ENCODE results near the gene MPEG1.

MPEG1 gene

DNA sequence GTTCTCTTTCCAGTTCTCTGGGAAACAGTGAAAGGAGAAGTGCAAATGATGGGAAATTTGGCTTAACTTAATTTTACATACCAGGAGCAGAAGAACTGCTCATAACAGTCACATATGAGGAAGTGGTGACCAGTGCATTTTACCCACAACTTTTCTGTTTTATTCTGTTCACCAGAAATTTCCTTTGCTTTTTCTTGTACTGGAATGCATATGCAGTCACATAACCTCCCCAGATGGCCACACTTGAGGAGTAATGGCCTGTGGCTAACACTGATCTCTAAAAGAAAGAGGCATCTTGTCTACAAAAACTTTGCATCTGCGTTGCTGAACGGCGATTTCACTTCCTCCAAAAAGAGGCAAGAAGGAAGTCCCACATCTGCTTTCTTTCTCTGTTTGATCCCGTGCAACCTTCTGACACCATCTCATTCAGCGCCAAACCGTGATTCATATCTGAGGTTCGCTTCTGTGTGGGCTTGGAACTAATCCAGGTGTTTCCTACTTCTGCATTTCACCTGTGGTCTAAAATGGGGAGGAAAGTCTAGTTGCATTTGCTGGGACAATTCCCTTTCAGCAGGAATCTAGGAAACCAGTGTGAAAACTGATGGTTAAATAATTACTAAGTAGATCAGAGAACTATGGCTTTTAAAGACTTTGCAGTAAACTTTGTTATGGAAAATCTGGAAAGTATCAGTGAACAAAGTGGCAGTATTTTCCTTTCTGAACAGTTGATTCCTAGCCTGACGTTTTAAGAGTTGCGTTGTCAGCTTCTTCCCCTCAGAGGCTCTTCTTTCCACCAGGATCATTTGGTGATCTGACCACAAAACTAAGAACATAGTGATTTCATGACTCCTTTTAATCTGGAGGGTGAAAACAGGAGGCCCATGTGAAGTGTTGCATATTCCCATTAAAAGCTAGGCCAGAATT lies 4.2 kb upstream of the MPEG1 start:
- Histone ChIP-seq H3K4me3 (ENCODE audit: low read length) (no peak overlapping the region), H3K4me1 (ENCODE audit: control insufficient read depth, low read depth, low read length) (no peaks in the 10 kb centered on the region), H3K9ac (ENCODE audit: low read length) (no peak overlapping the region)

DNA sequence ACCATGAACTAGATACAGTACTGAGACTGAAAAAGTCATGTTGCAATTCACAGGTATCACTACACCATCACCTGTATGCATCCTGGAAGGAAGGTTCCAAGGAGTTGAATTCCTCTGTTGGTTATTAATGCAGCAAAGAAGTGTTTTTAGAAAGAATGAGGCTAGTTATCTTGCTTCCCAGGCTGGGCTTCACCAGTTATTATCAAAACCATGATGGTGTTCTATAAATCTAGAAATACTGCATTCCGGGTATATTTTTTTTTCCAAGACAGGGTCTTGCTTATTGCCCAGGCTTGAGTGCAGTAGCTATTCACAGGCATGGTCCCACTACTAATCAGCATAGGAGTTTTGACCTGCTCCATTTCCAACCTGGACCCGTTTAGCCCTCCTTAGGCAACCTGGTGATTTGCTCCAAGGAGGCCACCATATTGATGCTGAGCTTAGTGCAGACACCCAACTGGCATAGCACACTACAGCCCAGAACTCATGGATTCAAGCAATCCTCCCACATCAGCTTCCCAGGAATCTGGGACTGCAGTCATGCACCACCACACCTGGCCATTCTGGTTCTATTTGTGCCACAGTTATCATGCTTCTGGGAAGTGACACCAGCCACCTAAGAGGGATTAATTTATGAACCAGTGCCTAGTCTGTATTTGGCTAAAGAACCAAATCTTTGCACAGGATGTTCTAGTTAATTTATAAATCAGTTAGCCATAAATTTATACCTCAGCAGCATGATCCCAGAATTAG lies 1.6 kb upstream of the MPEG1 start:
- Histone ChIP-seq H3K9me3 (ENCODE audit: control insufficient read depth, low read depth, low read length) (no peaks in the 10 kb centered on the region), H3K27ac (ENCODE audit: low read length) (no peak overlapping the region)

More for the DNA sequence above, 4.2 kb upstream of the MPEG1 start:
- Histone ChIP-seq H3K9me3 (ENCODE audit: control insufficient read depth, low read depth, low read length) (no peaks in the 10 kb centered on the region), H3K27me3 (ENCODE audit: control insufficient read depth, insufficient read depth, low read length) (no peaks in the 10 kb centered on the region), H3K27ac (ENCODE audit: low read length) (no peak overlapping the region), H3K36me3 (ENCODE audit: control insufficient read depth, low read depth, low read length) (no peaks in the 10 kb centered on the region)

DNA sequence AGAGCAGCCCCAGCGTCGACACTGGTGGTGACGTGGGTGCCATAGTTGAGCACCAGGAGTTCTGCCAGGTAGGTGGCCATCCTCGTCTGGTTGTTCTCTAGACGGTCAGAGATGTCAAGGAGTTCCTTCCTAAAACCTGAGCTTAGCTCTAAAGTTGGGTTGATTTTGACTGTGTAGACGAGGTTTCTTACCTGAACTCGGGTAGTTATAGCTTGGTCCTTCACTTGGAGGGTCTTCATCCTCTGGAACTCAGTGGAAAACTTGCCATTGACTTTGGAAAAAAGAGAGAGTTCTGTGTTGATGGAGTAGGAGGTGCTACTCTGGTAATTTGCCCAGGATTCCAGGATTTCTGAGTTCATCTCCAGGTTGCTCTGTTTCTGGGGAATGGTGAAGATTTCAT lies 505 bp downstream of the MPEG1 start:
- Histone ChIP-seq H3K9me3 (ENCODE audit: control insufficient read depth, low read depth, low read length) (no peaks in the 10 kb centered on the region), H3K4me1 (ENCODE audit: control insufficient read depth, low read depth, low read length) (peaks cover 7% of the 10 kb centered on the region), H3K27me3 (ENCODE audit: control insufficient read depth, insufficient read depth, low read length) (no peaks in the 10 kb centered on the region), H3K27ac (ENCODE audit: low read length) (no peak overlapping the region), H3K4me3 (ENCODE audit: low read length) (no peak overlapping the region), H3K9ac (ENCODE audit: low read length) (no peak overlapping the region), H3K36me3 (ENCODE audit: control insufficient read depth, low read depth, low read length) (no peaks in the 10 kb centered on the region)

More for the DNA sequence above, 1.6 kb upstream of the MPEG1 start:
- no peaks in the 10 kb centered on the region for H3K36me3 ChIP-seq (ENCODE audit: control insufficient read depth, low read depth, low read length)
- no peaks in the 10 kb centered on the region for H3K4me1 ChIP-seq (ENCODE audit: control insufficient read depth, low read depth, low read length)
- H3K27me3 ChIP-seq (ENCODE audit: control insufficient read depth, insufficient read depth, low read length), result no peaks in the 10 kb centered on the region
- H3K4me3 ChIP-seq (ENCODE audit: low read length), result no peak overlapping the region
- no peak overlapping the region for H3K9ac ChIP-seq (ENCODE audit: low read length)

DNA sequence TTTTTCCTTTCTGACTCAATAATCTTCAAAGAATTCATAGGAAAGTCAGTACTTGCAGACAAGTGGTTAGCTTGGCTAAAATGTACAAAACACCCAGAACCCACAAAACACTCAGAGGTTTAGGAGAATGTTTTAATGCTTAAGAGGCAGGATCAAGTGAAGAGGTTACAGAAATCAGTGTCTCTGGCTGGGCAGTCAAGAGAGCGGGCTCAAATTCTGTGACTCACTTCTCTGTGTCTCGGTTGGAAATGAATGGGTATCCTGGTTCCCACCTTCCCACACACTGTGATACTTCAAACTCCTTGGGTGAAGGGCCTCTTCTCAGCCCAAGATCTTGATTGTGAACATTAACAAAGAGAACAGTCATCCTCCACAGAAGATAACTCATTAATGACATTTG lies 3.8 kb downstream of the MPEG1 start:
- H3K27me3 ChIP-seq (ENCODE audit: control insufficient read depth, insufficient read depth, low read length), result no peaks in the 10 kb centered on the region
- no peak overlapping the region for H3K4me3 ChIP-seq (ENCODE audit: low read length)
- peaks cover 15% of the 10 kb centered on the region for H3K36me3 ChIP-seq (ENCODE audit: control insufficient read depth, low read depth, low read length)
- H3K9me3 ChIP-seq (ENCODE audit: control insufficient read depth, low read depth, low read length), result no peaks in the 10 kb centered on the region
- no peak overlapping the region for H3K27ac ChIP-seq (ENCODE audit: low read length)
- H3K9ac ChIP-seq (ENCODE audit: low read length), result no peak overlapping the region
- peaks cover 7% of the 10 kb centered on the region for H3K4me1 ChIP-seq (ENCODE audit: control insufficient read depth, low read depth, low read length)

DNA sequence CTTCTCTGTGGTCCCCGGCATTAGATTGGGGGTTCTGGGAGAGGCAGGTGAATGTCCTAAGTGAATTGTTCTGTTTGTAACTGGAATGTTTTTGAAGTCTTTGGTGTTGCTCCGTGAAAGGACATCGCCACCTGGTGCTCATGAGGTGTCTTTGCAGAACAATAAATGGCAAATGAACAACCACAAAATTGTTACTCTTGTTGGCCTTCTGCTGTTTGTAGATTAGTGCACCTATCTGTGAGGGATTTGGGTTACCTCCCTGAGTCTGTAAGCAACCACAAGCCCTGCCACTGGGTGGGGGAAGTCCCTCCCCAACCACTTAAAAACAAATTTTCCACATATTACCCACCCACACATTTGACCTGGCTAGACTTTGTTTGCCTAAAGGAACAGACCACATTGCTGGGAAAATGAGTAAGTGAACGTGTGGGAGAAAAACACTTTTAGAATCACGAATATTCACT lies 4.7 kb downstream of the MPEG1 start:
- Histone ChIP-seq H3K36me3 (ENCODE audit: control insufficient read depth, low read depth, low read length) (peaks cover 20% of the 10 kb centered on the region), H3K27ac (ENCODE audit: low read length) (no peak overlapping the region), H3K9ac (ENCODE audit: low read length) (no peak overlapping the region), H3K27me3 (ENCODE audit: control insufficient read depth, insufficient read depth, low read length) (no peaks in the 10 kb centered on the region), H3K9me3 (ENCODE audit: control insufficient read depth, low read depth, low read length) (no peaks in the 10 kb centered on the region), H3K4me3 (ENCODE audit: low read length) (no peak overlapping the region), H3K4me1 (ENCODE audit: control insufficient read depth, low read depth, low read length) (peaks cover 7% of the 10 kb centered on the region)

DNA sequence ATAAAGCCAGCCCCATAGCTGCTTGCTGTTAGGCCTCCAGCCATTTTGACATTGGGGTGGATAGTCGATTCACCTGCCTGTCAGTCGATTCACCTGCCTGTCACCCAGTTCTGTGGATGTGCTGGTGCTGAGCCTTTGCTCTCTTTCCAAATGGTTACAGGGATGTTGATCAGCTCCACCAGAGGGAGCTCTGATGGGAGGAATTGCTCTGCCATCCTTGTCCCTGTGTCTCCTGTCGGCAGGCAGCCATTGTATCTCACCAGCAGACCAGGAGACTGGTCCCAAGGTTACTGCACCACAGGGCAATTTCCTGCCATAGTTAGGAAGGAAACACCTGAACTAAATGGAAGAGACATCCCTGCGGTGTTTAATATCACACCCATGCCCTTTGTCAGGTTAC lies 6.1 kb downstream of the MPEG1 start:
- Histone ChIP-seq H3K9me3 (ENCODE audit: control insufficient read depth, low read depth, low read length) (no peaks in the 10 kb centered on the region), H3K36me3 (ENCODE audit: control insufficient read depth, low read depth, low read length) (peaks cover 29% of the 10 kb centered on the region), H3K4me3 (ENCODE audit: low read length) (no peak overlapping the region), H3K4me1 (ENCODE audit: control insufficient read depth, low read depth, low read length) (peaks cover 7% of the 10 kb centered on the region), H3K27ac (ENCODE audit: low read length) (no peak overlapping the region), H3K27me3 (ENCODE audit: control insufficient read depth, insufficient read depth, low read length) (no peaks in the 10 kb centered on the region), H3K9ac (ENCODE audit: low read length) (no peak overlapping the region)

DNA sequence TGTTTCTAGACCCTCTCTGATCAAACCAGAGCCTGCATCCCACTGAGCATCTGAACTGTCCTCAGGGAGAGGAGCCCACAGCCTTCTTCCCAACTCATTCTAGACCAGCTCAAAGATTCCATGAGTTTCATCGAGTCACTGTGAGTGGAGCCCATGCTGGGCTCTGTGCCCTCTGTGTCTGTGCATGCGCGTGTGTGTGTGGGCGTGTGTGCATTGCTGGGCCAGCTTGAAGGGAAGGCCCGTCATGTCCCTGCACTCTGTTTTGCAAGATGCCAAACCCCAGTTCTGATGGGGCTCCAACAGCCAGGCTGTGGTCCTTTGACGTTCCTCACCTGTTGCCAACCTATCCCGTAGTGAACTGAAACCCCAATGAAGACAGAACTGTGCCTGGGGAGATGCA lies 7.1 kb downstream of the MPEG1 start:
- H3K9me3 ChIP-seq (ENCODE audit: control insufficient read depth, low read depth, low read length), result no peaks in the 10 kb centered on the region
- H3K27ac ChIP-seq (ENCODE audit: low read length), result no peak overlapping the region
- peaks cover 31% of the 10 kb centered on the region for H3K36me3 ChIP-seq (ENCODE audit: control insufficient read depth, low read depth, low read length)
- peaks cover 7% of the 10 kb centered on the region for H3K4me1 ChIP-seq (ENCODE audit: control insufficient read depth, low read depth, low read length)
- no peak overlapping the region for H3K4me3 ChIP-seq (ENCODE audit: low read length)
- no peak overlapping the region for H3K9ac ChIP-seq (ENCODE audit: low read length)
- H3K27me3 ChIP-seq (ENCODE audit: control insufficient read depth, insufficient read depth, low read length), result no peaks in the 10 kb centered on the region

DNA sequence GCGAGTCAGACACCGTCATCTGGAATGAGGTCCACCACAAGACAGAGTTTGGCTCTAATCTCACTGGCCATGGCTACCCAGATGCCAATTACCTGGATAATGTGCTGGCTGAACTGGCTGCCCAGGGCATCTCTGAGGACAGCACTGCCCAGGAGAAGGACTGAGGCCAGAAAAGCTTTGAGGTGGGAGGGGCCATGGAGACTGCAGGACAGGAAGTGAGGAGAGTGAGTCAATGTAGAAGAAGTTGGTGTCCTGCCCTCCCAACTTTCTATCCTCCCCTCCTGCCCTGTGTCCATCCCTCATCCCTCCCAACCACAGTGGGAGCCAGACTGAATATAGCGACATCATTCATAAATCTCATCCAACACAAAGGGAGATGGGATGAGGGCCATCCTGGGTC lies 8.0 kb downstream of the MPEG1 start:
- H3K27ac ChIP-seq (ENCODE audit: low read length), result no peak overlapping the region
- no peak overlapping the region for H3K9ac ChIP-seq (ENCODE audit: low read length)
- H3K4me1 ChIP-seq (ENCODE audit: control insufficient read depth, low read depth, low read length), result peaks cover 7% of the 10 kb centered on the region
- H3K36me3 ChIP-seq (ENCODE audit: control insufficient read depth, low read depth, low read length), result peaks cover 33% of the 10 kb centered on the region
- no peaks in the 10 kb centered on the region for H3K27me3 ChIP-seq (ENCODE audit: control insufficient read depth, insufficient read depth, low read length)
- no peaks in the 10 kb centered on the region for H3K9me3 ChIP-seq (ENCODE audit: control insufficient read depth, low read depth, low read length)
- H3K4me3 ChIP-seq (ENCODE audit: low read length), result no peak overlapping the region

DNA sequence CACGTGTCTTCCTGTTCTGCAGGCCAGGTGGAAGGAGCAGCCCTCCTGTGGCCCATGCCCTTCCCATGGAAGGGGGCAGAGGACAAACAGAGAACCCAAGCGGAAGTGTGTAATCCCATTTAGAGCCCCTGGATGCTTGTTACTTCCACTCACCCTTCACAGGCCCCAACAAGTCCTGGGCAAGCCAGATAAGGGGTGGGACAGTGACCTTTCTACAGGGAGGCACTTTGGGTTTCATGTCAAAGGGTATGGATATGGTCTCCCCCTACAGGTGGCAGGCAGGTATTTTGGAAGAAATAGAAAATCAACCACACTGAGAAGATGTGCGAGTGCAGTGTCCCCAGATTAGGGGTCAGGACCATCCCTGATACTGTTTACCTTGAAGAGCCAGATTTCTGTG lies 11.4 kb downstream of the MPEG1 start:
- Histone ChIP-seq H3K4me3 (ENCODE audit: low read length) (no peak overlapping the region), H3K36me3 (ENCODE audit: control insufficient read depth, low read depth, low read length) (peaks cover 54% of the 10 kb centered on the region), H3K27ac (ENCODE audit: low read length) (no peak overlapping the region), H3K4me1 (ENCODE audit: control insufficient read depth, low read depth, low read length) (no peaks in the 10 kb centered on the region), H3K9ac (ENCODE audit: low read length) (no peak overlapping the region), H3K9me3 (ENCODE audit: control insufficient read depth, low read depth, low read length) (no peaks in the 10 kb centered on the region), H3K27me3 (ENCODE audit: control insufficient read depth, insufficient read depth, low read length) (no peaks in the 10 kb centered on the region)

DNA sequence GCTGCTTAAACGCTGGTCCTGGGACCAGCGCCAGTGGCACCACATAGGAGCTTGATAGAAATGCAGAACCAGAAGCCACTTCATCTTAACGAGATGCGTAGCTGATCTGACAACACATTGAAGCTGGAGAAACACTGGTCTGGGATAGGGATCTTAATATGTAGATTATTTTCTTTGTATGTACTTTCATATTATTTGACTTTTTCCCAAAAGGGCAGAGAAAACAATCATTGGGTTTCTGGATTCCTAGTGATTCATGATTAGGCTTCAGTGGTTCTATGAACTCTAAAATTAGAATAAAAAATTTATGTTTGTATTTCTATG lies 12.3 kb downstream of the MPEG1 start:
- H3K9ac ChIP-seq (ENCODE audit: low read length), result no peak overlapping the region
- H3K4me3 ChIP-seq (ENCODE audit: low read length), result no peak overlapping the region
- no peaks in the 10 kb centered on the region for H3K27me3 ChIP-seq (ENCODE audit: control insufficient read depth, insufficient read depth, low read length)
- no peak overlapping the region for H3K27ac ChIP-seq (ENCODE audit: low read length)
- H3K36me3 ChIP-seq (ENCODE audit: control insufficient read depth, low read depth, low read length), result peaks cover 58% of the 10 kb centered on the region
- H3K9me3 ChIP-seq (ENCODE audit: control insufficient read depth, low read depth, low read length), result no peaks in the 10 kb centered on the region
- no peaks in the 10 kb centered on the region for H3K4me1 ChIP-seq (ENCODE audit: control insufficient read depth, low read depth, low read length)

DNA sequence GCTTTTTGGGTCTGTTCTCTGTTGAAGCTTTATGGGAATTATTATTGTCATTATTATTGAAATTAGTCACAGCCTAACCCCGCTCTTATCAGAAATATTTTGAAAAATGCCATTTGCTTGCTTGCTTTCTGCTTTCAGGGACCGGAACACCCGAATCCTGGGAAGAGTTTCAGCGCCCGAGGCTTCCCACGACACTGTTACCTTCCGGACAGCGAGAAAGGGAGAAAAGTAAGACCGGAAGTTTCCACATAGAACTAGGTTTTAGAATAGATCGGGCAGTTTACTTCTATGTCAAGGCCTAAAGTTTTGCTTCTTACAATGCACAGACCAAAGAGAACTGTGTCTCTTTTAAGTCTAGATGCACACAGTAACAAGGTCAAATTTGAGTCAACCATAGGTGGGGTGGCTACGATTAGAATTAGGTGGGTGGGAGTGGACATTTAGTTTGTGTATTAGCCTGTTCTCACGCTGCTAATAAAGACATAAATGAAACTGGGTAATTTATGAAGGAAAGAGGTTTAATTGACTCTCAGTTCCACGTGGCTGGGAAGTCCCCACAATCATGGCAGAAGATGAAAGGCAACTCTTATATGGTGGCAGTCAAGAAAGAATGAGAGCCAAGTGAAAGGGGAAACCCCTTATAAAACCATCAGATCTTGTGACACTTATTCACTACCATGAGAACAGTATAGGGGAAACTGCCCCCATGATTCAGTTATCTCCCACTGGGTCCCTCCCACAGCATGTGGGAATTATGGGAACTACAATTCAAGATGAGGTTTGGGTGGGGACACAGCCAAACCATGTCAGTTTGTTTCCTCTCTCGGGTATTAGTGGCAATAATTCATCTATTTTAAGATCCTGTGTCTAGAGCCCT lies 12.9 kb downstream of the MPEG1 start:
- Histone ChIP-seq H3K9ac (ENCODE audit: low read length) (no peak overlapping the region), H3K4me1 (ENCODE audit: control insufficient read depth, low read depth, low read length) (no peaks in the 10 kb centered on the region), H3K36me3 (ENCODE audit: control insufficient read depth, low read depth, low read length) (peaks cover 58% of the 10 kb centered on the region), H3K27ac (ENCODE audit: low read length) (no peak overlapping the region), H3K4me3 (ENCODE audit: low read length) (no peak overlapping the region), H3K9me3 (ENCODE audit: control insufficient read depth, low read depth, low read length) (no peaks in the 10 kb centered on the region), H3K27me3 (ENCODE audit: control insufficient read depth, insufficient read depth, low read length) (no peaks in the 10 kb centered on the region)
